Testis (tissue), 2 donors: ENCODE results near the gene CPM.

Experiments
- CTCF ChIP-seq, 3 experiments: fragments of 450-650 bp in 2 of 3; fragments of 200-600 bp in 1 of 3; sonication (generic) in 1 of 3; IDR thresholded peaks; one replicate each; pipeline ENCODE4 v1.5.1; 2016 to 2019; ENCODE audit warnings: antibody characterized with exemption in 3 of 3, mild to moderate bottlenecking in 2 of 3, moderate library complexity in 1 of 3
- POLR2A ChIP-seq: fragments of 450-650 bp; IDR thresholded peaks from one replicate; pipeline ENCODE4 v1.6.1; 2017; ENCODE audit warnings: antibody characterized with exemption, mild to moderate bottlenecking, moderate library complexity

- TF ChIP-seq CTCF (IDR thresholded peaks at IDR 0.05): no peak
- no peak for TF ChIP-seq POLR2A
Observed at GRCh38 chr12:68894276-68894855, 38.6 kb downstream of the CPM start.
